GM21390 (cell line): ENCODE measurements around the gene SMARCA2.

Source experiments
- ATAC-seq: cut with Tn5 transposase; IDR thresholded peaks from one replicate; pipeline ENCODE4 v1.9.1; 2021; ENCODE audit not compliant: unreplicated experiment

SMARCA2 gene

DNA sequence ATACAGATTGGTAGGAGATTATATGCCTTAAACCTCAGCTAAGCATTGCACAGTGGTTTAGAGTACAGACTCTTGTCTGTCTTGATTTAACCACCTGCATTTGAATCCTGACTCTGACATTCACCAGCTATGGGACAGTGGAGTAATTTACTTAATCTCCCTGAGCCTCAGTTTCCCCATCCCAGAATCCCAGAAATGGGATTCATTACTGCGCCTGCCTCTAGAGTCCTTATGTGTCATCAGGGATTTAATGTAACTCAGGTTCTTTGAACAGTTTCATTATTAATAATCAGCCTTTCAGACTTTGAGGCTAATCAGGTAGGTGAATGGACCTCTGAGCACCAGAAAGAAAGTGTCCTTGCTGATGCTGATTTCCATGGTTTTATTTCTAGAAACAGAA lies 149.1 kb downstream of the SMARCA2 start:
- ATAC-seq, result no peak

DNA sequence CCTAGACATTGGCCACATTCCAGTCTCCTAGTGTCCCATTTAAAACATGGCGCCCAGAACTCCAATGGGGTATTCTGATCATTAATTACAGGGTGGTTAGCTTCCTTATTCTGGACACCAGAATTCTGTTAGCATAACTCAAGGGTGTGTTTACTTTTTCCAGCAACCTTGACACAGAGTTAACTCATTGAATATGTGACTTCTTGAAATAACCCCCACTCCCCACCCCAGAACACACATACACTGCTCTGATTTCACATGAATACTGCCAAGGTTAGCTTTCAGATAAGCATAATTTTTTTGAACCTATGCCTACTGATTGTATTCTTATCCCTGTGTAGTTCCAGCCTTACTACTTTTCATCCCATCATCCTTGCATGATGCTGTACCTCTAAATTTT lies 151.1 kb downstream of the SMARCA2 start:
- no peak for ATAC-seq

DNA sequence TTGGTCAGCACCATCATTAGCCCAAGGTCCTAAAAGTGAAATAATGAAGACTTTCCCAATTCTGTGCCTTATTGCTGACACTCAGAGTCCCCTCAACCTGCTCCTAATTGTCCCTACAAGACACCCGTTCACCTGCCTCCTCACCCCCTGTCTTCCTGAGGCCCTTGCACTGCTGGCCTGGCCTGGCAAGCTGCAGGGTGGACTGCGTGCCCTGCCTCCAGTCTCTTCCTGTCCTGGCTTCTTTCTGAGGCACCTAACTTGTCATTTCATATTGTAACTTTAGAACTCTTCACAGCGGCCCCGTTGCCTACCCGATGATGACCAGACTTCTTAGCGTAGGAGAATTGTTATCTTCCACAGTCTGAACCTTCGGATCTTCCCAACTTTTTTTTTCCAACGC lies 153.9 kb downstream of the SMARCA2 start:
- ATAC-seq, result no peak

DNA sequence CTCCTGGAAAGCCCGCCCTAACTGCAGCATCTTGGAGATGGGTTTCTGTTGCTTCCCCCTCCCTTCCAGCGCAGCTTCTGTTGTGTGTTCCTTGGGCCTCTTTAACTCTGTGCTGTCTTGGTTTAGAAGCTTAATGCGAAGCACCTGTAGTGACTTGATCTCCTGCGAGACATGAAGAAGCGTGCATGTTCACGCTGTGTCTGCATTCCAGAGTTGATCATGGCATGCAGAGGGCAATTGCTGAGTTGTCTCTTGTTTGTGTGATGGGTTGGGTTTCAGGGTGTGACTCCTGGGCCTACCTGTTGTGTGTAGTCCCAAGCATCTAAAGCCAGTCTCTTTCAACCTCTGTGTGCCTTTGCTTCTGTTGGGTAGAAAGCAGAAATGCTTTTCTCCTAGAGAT lies 155.6 kb downstream of the SMARCA2 start:
- ATAC-seq, result no peak

GRCh38 chr9:2173170-2173569 lies 158.0 kb downstream of the SMARCA2 start:
- ATAC-seq, result no peak

DNA sequence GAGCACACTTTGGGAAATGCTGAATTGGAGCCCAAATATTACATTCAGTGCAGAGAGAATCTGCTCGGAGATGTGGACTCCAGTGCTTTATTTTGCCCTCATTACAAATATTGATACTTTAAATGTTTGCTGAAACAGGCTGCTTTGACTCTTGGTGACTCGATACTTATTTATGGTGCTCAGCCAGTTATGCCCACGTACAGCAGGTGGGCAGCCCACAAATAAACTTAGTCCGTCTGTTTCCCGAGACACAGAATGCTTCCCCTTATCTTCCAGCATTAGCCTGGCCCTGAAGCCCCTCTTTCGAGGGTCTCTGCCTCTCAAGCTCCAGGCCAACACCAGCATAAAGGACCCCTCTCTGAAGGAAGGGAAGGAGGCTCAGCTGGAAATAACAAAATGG lies 158.7 kb downstream of the SMARCA2 start:
- no peak for ATAC-seq

- ATAC-seq, result no peak
Observed at GRCh38 chr9:2174306-2174705, 159.2 kb downstream of the SMARCA2 start.

- no peak for ATAC-seq
Observed at GRCh38 chr9:2174911-2175310, 159.8 kb downstream of the SMARCA2 start.

GRCh38 chr9:2177121-2177520 lies 162.0 kb downstream of the SMARCA2 start:
- ATAC-seq, result no peak

- ATAC-seq, result no peak
Observed at GRCh38 chr9:2178034-2178734, 163.0 kb downstream of the SMARCA2 start.

- ATAC-seq, result no peak
Observed at GRCh38 chr9:2179567-2179966, 164.4 kb downstream of the SMARCA2 start.

GRCh38 chr9:2180154-2180553 lies 165.0 kb downstream of the SMARCA2 start:
- ATAC-seq, result no peak

- ATAC-seq, result no peak
Observed at GRCh38 chr9:2180704-2181103, 165.6 kb downstream of the SMARCA2 start.

GRCh38 chr9:2181792-2182191 lies 166.6 kb downstream of the SMARCA2 start:
- ATAC-seq, result no peak

DNA sequence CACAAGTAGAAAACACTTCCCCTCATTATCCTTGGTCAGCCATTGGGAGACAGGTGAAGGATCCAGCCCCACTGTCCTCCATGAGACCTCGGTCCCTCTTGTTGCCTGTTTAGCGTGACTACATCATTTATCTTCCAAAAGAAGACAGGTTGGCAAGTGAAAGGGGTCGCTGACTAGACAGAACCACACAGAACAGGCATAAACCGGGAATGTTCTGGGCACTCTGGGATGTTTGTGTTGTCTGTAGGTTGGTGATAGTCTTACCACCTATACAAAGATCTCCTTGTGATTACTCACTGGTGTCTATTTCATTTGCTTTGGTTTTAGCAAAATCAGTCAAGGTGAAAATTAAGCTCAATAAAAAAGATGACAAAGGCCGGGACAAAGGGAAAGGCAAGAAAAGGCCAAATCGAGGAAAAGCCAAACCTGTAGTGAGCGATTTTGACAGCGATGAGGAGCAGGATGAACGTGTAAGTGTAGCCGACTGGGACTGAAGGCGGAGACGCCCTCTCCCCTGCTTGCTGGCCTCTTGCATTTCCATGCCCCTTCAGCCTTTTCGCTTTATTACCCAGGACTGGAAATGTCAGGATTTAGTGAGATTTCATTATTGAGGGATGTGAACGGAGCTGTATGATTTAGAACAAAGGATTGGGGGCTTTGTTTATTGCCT lies 175.9 kb downstream of the SMARCA2 start:
- ATAC-seq, result no peak

- ATAC-seq, result no peak
Observed at GRCh38 chr9:2191609-2191972, 176.4 kb downstream of the SMARCA2 start.

DNA sequence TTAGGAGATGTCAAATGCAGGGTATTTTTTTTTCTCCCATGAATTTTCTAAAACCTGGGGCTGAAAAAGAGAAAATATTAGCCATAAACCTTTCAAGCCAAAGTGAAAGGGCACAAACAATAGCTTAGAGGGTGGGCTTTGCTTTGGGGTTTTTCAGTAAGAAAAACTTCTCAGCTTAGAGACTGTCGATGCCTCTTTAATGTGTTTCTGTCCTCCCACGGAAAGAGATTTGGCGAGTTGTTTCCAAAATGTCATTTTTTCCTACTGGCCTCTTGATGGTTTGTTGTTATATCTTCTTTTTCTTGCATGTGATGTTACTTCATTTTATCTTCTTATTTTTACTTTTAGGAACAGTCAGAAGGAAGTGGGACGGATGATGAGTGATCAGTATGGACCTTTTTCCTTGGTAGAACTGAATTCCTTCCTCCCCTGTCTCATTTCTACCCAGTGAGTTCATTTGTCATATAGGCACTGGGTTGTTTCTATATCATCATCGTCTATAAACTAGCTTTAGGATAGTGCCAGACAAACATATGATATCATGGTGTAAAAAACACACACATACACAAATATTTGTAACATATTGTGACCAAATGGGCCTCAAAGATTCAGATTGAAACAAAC lies 177.3 kb downstream of the SMARCA2 start:
- ATAC-seq, result no peak

GRCh38 chr9:2193552-2193951 lies 178.4 kb downstream of the SMARCA2 start:
- no peak for ATAC-seq

GRCh38 chr9:2195211-2195610 lies 180.1 kb downstream of the SMARCA2 start:
- ATAC-seq, result no peak

DNA sequence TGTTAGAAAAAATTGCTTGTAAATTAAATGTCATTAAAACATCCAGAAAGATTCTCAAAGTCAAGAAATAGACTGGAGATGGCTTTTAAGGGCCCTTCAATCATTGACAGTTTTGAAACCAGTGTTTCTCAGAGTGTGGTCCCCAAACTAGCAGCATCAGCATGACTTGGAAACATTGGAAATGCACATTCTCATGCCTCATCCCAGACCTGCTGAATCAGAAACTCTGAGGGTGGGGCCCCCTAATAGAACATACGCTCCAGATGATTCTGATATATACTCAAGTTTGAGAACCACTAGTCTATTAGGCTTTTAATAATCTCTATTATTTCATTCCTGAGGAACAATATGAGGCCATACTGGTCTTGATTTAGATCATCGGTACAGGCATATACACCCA lies 181.6 kb downstream of the SMARCA2 start:
- ATAC-seq, result no peak

- no peak for ATAC-seq
Observed at GRCh38 chr9:2198956-2199635, 183.9 kb downstream of the SMARCA2 start.
